HG03432 (cell line): ENCODE data around the gene CREBBP.

Source experiments
- ATAC-seq: cut with Tn5 transposase; IDR thresholded peaks from one replicate; pipeline ENCODE4 v1.9.1; 2021; ENCODE audit warnings: mild to moderate bottlenecking, moderate library complexity; ENCODE audit not compliant: unreplicated experiment

CREBBP gene

GRCh38 chr16:3856367-3857141 is 24.0 kb downstream of the CREBBP start:
- ATAC-seq = peak; percentile 8

- ATAC-seq = no peak
Observed at GRCh38 chr16:3854750-3855541, 25.6 kb downstream of the CREBBP start.

- ATAC-seq = no peak
Observed at GRCh38 chr16:3850544-3850899, 30.0 kb downstream of the CREBBP start.

- no peak for ATAC-seq
Observed at GRCh38 chr16:3849751-3850543, 30.6 kb downstream of the CREBBP start.

GRCh38 chr16:3846595-3847091 is 33.9 kb downstream of the CREBBP start:
- ATAC-seq = no peak

GRCh38 chr16:3846087-3846486 is 34.4 kb downstream of the CREBBP start:
- ATAC-seq = no peak

GRCh38 chr16:3842994-3843393 is 37.5 kb downstream of the CREBBP start:
- no peak for ATAC-seq

GRCh38 chr16:3841729-3842508 is 38.6 kb downstream of the CREBBP start:
- no peak for ATAC-seq

- no peak for ATAC-seq
Observed at GRCh38 chr16:3839402-3840184, 40.9 kb downstream of the CREBBP start.

GRCh38 chr16:3838600-3839401 is 41.7 kb downstream of the CREBBP start:
- no peak for ATAC-seq

- no peak for ATAC-seq
Observed at GRCh38 chr16:3837851-3838586, 42.5 kb downstream of the CREBBP start.

GRCh38 chr16:3836641-3837040 is 43.9 kb downstream of the CREBBP start:
- no peak for ATAC-seq

GRCh38 chr16:3835089-3835602 is 45.4 kb downstream of the CREBBP start:
- ATAC-seq = no peak

GRCh38 chr16:3832668-3833067 is 47.8 kb downstream of the CREBBP start:
- ATAC-seq = no peak

- ATAC-seq = no peak
Observed at GRCh38 chr16:3830625-3831254, 49.8 kb downstream of the CREBBP start.

GRCh38 chr16:3829631-3830536 is 50.6 kb downstream of the CREBBP start:
- ATAC-seq = no peak

- ATAC-seq = no peak
Observed at GRCh38 chr16:3825940-3826339, 54.6 kb downstream of the CREBBP start.
